ENCODE data around the gene FAM3A.

DNA sequence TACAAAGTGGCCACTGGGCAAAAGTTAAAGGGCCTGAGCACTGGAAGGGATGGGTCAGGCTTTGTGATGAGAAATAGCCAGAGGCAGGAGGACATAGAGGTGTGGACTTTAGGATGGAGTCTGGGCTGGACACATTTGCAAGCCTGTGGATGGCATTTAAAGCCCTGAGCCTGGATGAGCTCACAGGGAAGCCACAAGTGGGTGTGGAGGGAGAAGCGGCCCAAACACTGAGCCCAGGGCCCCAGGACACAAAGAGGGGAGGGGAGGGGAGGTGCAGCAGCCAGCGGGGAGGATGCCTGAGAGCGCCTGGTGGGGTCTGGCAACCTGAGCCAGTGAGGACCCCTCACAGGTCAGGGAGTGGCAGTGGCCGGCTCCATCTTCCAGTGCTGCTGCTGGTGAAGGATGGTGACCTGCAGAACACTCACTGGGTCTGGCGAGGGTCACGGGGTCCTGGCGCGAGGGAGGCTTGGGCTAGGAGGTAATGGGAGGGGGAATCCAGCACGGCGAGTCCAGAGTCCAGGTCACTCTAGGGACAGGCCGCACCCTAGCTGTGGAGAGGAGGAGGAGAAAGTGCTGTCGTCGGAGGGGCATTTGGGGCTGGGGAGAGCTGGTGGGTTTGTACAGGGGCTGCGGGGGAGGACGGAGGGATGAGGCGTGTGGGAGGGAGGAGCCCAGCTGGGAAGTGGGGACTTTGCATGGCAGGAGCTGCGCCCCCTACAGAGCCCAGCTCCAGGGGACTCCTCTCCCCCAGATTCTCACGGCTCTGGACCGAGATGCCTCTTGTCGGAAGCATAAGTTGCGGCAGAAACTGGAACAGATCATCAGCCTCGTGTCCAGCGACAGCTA is 44.0 kb downstream of the FAM3A start:
- TF ChIP-seq TCF12 (IDR thresholded peaks at IDR 0.05; ENCODE audit: low read depth, low read length) (no peak), CEBPB (IDR thresholded peaks at IDR 0.05; ENCODE audit: low read depth, low read length) (no peak), RFX5 (IDR thresholded peaks at IDR 0.05; ENCODE audit: borderline replicate concordance, low read depth, low read length) (no peak), SP2 (IDR thresholded peaks at IDR 0.05; ENCODE audit: low read length) (no peak), POLR2A (IDR thresholded peaks at IDR 0.05; ENCODE audit: control extremely low read depth in 1 of 2, low read depth in 2 of 2, low read length in 2 of 2) (no peak), RAD21 (IDR thresholded peaks at IDR 0.05 in 1 of 2, conservative IDR thresholded peaks at IDR 0.05 in 1 of 2; ENCODE audit: low read depth in 2 of 2, low read length in 2 of 2) (no peak), MAFK (IDR thresholded peaks at IDR 0.05; ENCODE audit: low read depth, low read length) (no peak), CBX8 (IDR thresholded peaks at IDR 0.05; ENCODE audit: borderline replicate concordance, low read depth, low read length) (no peak), EZH2 (IDR thresholded peaks at IDR 0.05; ENCODE audit: low read depth, low read length, severe bottlenecking) (no peak), ZNF274 (IDR thresholded peaks at IDR 0.05; ENCODE audit: borderline replicate concordance, extremely low read depth, low read length) (no peak)
- TF ChIP-seq, protein P1, sequence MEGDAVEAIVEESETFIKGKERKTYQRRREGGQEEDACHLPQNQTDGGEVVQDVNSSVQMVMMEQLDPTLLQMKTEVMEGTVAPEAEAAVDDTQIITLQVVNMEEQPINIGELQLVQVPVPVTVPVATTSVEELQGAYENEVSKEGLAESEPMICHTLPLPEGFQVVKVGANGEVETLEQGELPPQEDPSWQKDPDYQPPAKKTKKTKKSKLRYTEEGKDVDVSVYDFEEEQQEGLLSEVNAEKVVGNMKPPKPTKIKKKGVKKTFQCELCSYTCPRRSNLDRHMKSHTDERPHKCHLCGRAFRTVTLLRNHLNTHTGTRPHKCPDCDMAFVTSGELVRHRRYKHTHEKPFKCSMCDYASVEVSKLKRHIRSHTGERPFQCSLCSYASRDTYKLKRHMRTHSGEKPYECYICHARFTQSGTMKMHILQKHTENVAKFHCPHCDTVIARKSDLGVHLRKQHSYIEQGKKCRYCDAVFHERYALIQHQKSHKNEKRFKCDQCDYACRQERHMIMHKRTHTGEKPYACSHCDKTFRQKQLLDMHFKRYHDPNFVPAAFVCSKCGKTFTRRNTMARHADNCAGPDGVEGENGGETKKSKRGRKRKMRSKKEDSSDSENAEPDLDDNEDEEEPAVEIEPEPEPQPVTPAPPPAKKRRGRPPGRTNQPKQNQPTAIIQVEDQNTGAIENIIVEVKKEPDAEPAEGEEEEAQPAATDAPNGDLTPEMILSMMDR (IDR thresholded peaks at IDR 0.05; ENCODE audit: control extremely low read depth in 1 of 3, insufficient read depth in 1 of 3, low read depth in 1 of 3, low read length in 3 of 3) = no peak
- TF ChIP-seq, protein P2, sequence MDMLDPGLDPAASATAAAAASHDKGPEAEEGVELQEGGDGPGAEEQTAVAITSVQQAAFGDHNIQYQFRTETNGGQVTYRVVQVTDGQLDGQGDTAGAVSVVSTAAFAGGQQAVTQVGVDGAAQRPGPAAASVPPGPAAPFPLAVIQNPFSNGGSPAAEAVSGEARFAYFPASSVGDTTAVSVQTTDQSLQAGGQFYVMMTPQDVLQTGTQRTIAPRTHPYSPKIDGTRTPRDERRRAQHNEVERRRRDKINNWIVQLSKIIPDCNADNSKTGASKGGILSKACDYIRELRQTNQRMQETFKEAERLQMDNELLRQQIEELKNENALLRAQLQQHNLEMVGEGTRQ (IDR thresholded peaks at IDR 0.05; ENCODE audit: low read length) = no peak
- TF ChIP-seq, protein P3, sequence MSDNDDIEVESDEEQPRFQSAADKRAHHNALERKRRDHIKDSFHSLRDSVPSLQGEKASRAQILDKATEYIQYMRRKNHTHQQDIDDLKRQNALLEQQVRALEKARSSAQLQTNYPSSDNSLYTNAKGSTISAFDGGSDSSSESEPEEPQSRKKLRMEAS (IDR thresholded peaks at IDR 0.05) = no peak

Data from H1 (cell line).